ENCODE results near the gene ENTPD2.

DNA sequence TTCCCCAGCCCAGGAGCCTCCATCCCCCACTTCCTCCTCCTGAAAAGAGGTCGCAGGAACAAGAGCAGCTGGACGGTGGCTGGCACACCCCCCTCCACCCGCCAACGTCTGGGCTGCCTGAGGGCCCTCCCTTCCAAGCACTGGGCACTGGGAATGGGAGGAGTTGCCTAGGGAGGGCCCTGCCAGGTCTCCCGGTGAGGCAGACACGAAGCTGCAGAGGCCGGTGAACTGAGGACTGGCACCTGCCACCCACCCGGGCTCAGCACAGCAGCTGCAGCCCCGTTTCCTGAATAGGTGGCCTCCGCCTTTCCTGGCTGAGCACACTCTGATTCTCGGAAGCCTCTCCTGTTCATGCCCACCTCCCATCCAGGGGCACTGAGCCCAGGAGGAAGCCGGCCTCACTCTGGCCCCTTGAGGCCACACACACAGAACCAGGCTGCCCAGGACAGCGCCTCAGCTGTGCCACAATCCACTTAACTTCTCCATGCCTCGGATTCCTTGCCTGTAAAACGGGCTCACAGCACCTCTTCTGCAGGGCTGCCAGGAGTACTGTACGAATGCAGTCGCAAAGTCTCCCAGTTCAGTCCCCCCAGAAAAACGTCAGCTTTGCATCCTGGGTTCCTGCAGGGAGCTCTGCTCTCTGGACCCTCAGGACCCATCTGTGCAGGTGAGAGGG lies 9.2 kb downstream of the ENTPD2 start:
- TF ChIP-seq, protein P1, sequence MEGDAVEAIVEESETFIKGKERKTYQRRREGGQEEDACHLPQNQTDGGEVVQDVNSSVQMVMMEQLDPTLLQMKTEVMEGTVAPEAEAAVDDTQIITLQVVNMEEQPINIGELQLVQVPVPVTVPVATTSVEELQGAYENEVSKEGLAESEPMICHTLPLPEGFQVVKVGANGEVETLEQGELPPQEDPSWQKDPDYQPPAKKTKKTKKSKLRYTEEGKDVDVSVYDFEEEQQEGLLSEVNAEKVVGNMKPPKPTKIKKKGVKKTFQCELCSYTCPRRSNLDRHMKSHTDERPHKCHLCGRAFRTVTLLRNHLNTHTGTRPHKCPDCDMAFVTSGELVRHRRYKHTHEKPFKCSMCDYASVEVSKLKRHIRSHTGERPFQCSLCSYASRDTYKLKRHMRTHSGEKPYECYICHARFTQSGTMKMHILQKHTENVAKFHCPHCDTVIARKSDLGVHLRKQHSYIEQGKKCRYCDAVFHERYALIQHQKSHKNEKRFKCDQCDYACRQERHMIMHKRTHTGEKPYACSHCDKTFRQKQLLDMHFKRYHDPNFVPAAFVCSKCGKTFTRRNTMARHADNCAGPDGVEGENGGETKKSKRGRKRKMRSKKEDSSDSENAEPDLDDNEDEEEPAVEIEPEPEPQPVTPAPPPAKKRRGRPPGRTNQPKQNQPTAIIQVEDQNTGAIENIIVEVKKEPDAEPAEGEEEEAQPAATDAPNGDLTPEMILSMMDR (IDR thresholded peaks at IDR 0.05), result no peak
- TF ChIP-seq EZH2 (IDR thresholded peaks at IDR 0.05; ENCODE audit: borderline replicate concordance, insufficient read depth, low read depth, low read length, poor library complexity, severe bottlenecking), result no peak
